GM23338 (cell line): ENCODE measurements around the gene YOD1. TPM values are rescaled to one million over a fixed set of nuclear protein-coding genes. Genes with fewer than 3 reads are reported as not detected.

ENCODE experiments used
- CREB1 ChIP-seq: fragments of 250-450 bp; sonication (Bioruptor Pico); IDR thresholded peaks from 2 replicates; pipeline ENCODE4 v1.5.0; 2020; ENCODE audit warnings: low read depth, mild to moderate bottlenecking, moderate library complexity
- POLR2AphosphoS5 ChIP-seq: IDR thresholded peaks from 2 replicates; pipeline ENCODE4 v1.6.1; 2016; ENCODE audit warnings: antibody characterized with exemption, low read depth
- REST ChIP-seq: IDR thresholded peaks from one replicate; pipeline ENCODE4 v1.6.1; 2018; ENCODE audit warnings: antibody characterized with exemption; ENCODE audit not compliant: unreplicated experiment
- ZNF462 ChIP-seq: fragments of 250-450 bp; sonication (Bioruptor Pico); IDR thresholded peaks from 2 replicates; pipeline ENCODE4 v1.5.0; 2020; ENCODE audit warnings: mild to moderate bottlenecking, moderate library complexity
- polyA plus RNA-seq: library from polyadenylated mRNA; unstranded; fragments of >200 nt; fragmentation: Nextera tagmentation; extraction: Ambion mirVana; gene quantifications from 2 replicates; pipeline ENCODE4 v1.2.1, GENCODE V29; 2016
- total RNA-seq: library from RNA; depleted of rRNA; stranded (reverse); fragments of >200 nt; shearing (Covaris generic); gene quantifications from 2 replicates; pipeline ENCODE4 v1.2.3, GENCODE V29; 2014

YOD1 gene
- total and polyA plus RNA-seq, 2 experiments from 2014 or later: 4.6 to 21.9 TPM

- TF ChIP-seq ZNF462 (CRISPR knock-in tag) (no peak), REST (no peak), CREB1 (CRISPR knock-in tag) (no peak), POLR2AphosphoS5 (no peak)
Measured at GRCh38 chr1:207059881-207060280, 8.9 kb upstream of the YOD1 start (continued).
